HEK293 (cell line): ENCODE measurements around the gene TMEM81.

Source experiments
- SP2 ChIP-seq: fragments of 450-650 bp; formaldehyde crosslinking; IDR thresholded peaks from 2 replicates; pipeline ENCODE4 v1.5.1; 2016; ENCODE audit warnings: missing biosample characterization, missing genetic modification characterization
- ZBTB17 ChIP-seq: fragments of 450-650 bp; formaldehyde crosslinking; IDR thresholded peaks from 2 replicates; pipeline ENCODE4 v1.5.1; 2016; ENCODE audit warnings: missing biosample characterization, missing genetic modification characterization
- ZFP37 ChIP-seq: fragments of 450-650 bp; formaldehyde crosslinking; IDR thresholded peaks from 2 replicates; pipeline ENCODE4 v1.5.1; 2016; ENCODE audit warnings: missing biosample characterization, missing genetic modification characterization
- ZNF146 ChIP-seq: fragments of 450-650 bp; formaldehyde crosslinking; IDR thresholded peaks from 2 replicates; pipeline ENCODE4 v1.5.1; 2016; ENCODE audit warnings: missing biosample characterization, missing genetic modification characterization
- ZNF16 ChIP-seq: fragments of 450-650 bp; formaldehyde crosslinking; IDR thresholded peaks from 2 replicates; pipeline ENCODE4 v1.5.1; 2016; ENCODE audit warnings: low read depth, missing biosample characterization, missing genetic modification characterization
- ZNF830 ChIP-seq: fragments of 450-650 bp; IDR thresholded peaks from 2 replicates; pipeline ENCODE4 v1.5.0; 2018; ENCODE audit warnings: missing biosample characterization, missing genetic modification characterization, low read depth, mild to moderate bottlenecking, moderate library complexity
- TF ChIP-seq, protein P1 (sequence below): fragments of 450-650 bp; formaldehyde crosslinking; IDR thresholded peaks from 2 replicates; pipeline ENCODE4 v1.5.1; 2016; ENCODE audit warnings: missing biosample characterization, missing genetic modification characterization
- TF ChIP-seq, protein P2 (sequence below): fragments of 450-650 bp; formaldehyde crosslinking; IDR thresholded peaks from 2 replicates; pipeline ENCODE4; 2016; ENCODE audit warnings: missing biosample characterization, missing genetic modification characterization

DNA sequence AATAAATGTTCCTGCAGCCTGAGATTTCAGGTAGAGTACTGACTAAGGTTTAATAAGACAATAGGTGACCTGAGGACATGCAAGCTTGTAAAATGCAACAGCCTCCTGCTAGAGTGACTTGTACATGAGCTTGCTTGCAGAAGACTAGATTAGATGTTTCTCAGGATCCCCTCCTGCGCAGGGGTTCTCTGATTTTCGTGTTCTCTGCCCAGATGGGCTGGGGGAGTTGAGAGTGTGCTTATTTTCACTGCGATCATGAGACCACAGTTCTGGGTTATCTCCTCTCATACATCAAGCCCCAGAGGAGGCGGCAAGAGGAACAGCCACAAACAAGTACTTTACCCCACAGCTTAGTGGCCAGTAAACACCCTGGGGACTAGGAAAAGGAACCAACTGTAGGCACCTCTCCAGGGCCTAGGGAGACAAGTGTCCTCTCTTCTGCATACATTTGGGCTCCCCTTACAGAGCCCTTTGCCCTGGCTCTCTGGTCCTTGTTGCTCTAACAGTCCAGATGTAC lies 8.0 kb downstream of the TMEM81 start:
- TF ChIP-seq ZBTB17 (tag by site-specific recombination): no peak
- no peak for TF ChIP-seq SP2 (tag by site-specific recombination)
- TF ChIP-seq, protein P1, sequence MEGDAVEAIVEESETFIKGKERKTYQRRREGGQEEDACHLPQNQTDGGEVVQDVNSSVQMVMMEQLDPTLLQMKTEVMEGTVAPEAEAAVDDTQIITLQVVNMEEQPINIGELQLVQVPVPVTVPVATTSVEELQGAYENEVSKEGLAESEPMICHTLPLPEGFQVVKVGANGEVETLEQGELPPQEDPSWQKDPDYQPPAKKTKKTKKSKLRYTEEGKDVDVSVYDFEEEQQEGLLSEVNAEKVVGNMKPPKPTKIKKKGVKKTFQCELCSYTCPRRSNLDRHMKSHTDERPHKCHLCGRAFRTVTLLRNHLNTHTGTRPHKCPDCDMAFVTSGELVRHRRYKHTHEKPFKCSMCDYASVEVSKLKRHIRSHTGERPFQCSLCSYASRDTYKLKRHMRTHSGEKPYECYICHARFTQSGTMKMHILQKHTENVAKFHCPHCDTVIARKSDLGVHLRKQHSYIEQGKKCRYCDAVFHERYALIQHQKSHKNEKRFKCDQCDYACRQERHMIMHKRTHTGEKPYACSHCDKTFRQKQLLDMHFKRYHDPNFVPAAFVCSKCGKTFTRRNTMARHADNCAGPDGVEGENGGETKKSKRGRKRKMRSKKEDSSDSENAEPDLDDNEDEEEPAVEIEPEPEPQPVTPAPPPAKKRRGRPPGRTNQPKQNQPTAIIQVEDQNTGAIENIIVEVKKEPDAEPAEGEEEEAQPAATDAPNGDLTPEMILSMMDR (tag by site-specific recombination): no peak
- no peak for TF ChIP-seq ZNF16 (tag by site-specific recombination)
- no peak for TF ChIP-seq ZNF830 (tag by site-specific recombination)
- TF ChIP-seq, protein P2, sequence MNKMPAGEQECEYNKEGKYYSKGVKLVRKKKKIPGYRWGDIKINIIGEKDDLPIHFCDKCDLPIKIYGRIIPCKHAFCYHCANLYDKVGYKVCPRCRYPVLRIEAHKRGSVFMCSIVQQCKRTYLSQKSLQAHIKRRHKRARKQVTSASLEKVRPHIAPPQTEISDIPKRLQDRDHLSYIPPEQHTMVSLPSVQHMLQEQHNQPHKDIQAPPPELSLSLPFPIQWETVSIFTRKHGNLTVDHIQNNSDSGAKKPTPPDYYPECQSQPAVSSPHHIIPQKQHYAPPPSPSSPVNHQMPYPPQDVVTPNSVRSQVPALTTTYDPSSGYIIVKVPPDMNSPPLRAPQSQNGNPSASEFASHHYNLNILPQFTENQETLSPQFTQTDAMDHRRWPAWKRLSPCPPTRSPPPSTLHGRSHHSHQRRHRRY: no peak
- TF ChIP-seq ZNF146: no peak
- no peak for TF ChIP-seq ZFP37 (tag by site-specific recombination)
